Tibial nerve (tissue), 4 donors: ENCODE results near the gene PPA2. TPM values are rescaled to one million over a fixed set of nuclear protein-coding genes. Genes with fewer than 3 reads are reported as not detected.
A peak's percentile ranks its signal among the peaks of the same experiment; 100 is the strongest.
"Not testable (repeated sequence)": the region's sequence is repeated elsewhere in the genome, so short reads cannot be mapped to it uniquely, and the experiment has no call there.

Source experiments
- DNase-seq, 2 donors: peaks; one replicate each; pipeline ENCODE4 v3.0.0-alpha.2; 2019; ENCODE audit warnings: low spot score in 2 of 2
- H3K27ac ChIP-seq, 4 donors: fragments of 200-600 bp; sonication (generic) in 3 of 4; one replicate each; pipeline ENCODE4 v1.5.1; 2017 to 2019; ENCODE audit warnings: mild to moderate bottlenecking in 1 of 4
- H3K27me3 ChIP-seq, 2 donors: fragments of 200-600 bp; sonication (generic) in 1 of 2; one replicate each; pipeline versions ENCODE4 v1.5.1 to v1.6.0; 2017 to 2019
- H3K36me3 ChIP-seq, 3 donors: fragments of 200-600 bp; sonication (generic); one replicate each; pipeline ENCODE4 v1.5.1; 2018 to 2019
- H3K4me1 ChIP-seq, 4 donors: fragments of 200-600 bp; sonication (generic) in 3 of 4; one replicate each; pipeline ENCODE4 v1.5.1; 2017 to 2019
- H3K4me3 ChIP-seq, 4 donors: fragments of 200-600 bp; sonication (generic) in 3 of 4; one replicate each; pipeline ENCODE4 v1.5.1; 2017 to 2019; ENCODE audit warnings: mild to moderate bottlenecking in 1 of 4, moderate library complexity in 1 of 4
- H3K9me3 ChIP-seq, 4 donors: fragments of 200-600 bp; sonication (generic) in 3 of 4; one replicate each; pipeline ENCODE4 v1.5.1; 2017 to 2019
- EP300 ChIP-seq, 2 donors: sonication (generic); formaldehyde crosslinking; IDR thresholded peaks; one replicate each; pipeline ENCODE4 v1.6.1; 2017; ENCODE audit warnings: antibody characterized with exemption in 2 of 2, mild to moderate bottlenecking in 1 of 2
- POLR2A ChIP-seq, 2 donors: fragments of 450-650 bp; IDR thresholded peaks; one replicate each; pipeline ENCODE4 v1.6.1; 2017; ENCODE audit warnings: antibody characterized with exemption in 2 of 2, mild to moderate bottlenecking in 2 of 2, moderate library complexity in 2 of 2
- WGBS, 2 donors: methylation state at CpG; one replicate each; pipeline ENCODE4 v1.1.5; 2018; 5-methylcytosine and 5-hydroxymethylcytosine counted together
- total RNA-seq, 4 donors: library from RNA; depleted of rRNA; stranded (reverse); fragments of >200 nt; gene quantifications; one replicate each; pipeline ENCODE4 v1.1.0, GENCODE V29; 2016
- TF ChIP-seq, protein P1 (sequence below), 5 experiments: fragments of 200-600 bp in 3 of 5; fragments of 450-650 bp in 2 of 5; sonication (generic) in 3 of 5; IDR thresholded peaks; one replicate each; pipeline ENCODE4 v1.5.1; 2016 to 2019; ENCODE audit warnings: antibody characterized with exemption in 5 of 5, mild to moderate bottlenecking in 3 of 5, moderate library complexity in 2 of 5

The PPA2 gene
- total RNA-seq, 4 donors from 2014 or later = 69.9 to 106 (median 84.7) TPM

DNA sequence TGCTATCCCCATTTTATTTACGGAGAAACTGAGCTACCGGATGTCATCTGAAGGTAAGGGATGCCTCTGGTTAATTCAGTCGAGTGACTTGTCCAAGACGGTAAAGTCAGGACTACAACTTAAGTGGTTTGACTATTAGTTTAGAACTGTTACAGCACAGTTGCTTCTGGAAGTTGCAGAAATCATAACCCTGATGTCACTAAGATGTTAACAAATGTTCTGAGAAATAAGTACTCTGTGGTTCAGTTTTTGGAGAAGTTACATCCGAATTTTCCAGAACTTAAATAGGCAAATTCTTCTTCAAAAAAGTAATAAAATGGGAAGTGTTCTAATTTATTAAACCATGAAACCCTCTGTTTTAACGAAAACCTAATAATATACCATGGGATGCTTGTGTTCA lies 3.1 kb downstream of the PPA2 start:
- Histone ChIP-seq H3K36me3 (no peaks in the 10 kb centered on the region), H3K27ac (peak overlapping the region in 1 of 4 donors; percentile 99), H3K27me3 (no peaks in the 10 kb centered on the region), H3K4me1 (peaks cover 0 to 35% (median 16%) of the 10 kb centered on the region in 4 donors), H3K9me3 (no peaks in the 10 kb centered on the region), H3K4me3 (no peak overlapping the region)
- 79 to 83% methylated on average over 6 of the region's 6 CpGs for WGBS, 2 donors
- DNase-seq = no peak
- TF ChIP-seq, protein P1, sequence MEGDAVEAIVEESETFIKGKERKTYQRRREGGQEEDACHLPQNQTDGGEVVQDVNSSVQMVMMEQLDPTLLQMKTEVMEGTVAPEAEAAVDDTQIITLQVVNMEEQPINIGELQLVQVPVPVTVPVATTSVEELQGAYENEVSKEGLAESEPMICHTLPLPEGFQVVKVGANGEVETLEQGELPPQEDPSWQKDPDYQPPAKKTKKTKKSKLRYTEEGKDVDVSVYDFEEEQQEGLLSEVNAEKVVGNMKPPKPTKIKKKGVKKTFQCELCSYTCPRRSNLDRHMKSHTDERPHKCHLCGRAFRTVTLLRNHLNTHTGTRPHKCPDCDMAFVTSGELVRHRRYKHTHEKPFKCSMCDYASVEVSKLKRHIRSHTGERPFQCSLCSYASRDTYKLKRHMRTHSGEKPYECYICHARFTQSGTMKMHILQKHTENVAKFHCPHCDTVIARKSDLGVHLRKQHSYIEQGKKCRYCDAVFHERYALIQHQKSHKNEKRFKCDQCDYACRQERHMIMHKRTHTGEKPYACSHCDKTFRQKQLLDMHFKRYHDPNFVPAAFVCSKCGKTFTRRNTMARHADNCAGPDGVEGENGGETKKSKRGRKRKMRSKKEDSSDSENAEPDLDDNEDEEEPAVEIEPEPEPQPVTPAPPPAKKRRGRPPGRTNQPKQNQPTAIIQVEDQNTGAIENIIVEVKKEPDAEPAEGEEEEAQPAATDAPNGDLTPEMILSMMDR (IDR thresholded peaks at IDR 0.05) = no peak
- TF ChIP-seq EP300 (IDR thresholded peaks at IDR 0.05) (no peak), POLR2A (IDR thresholded peaks at IDR 0.05) (no peak)

DNA sequence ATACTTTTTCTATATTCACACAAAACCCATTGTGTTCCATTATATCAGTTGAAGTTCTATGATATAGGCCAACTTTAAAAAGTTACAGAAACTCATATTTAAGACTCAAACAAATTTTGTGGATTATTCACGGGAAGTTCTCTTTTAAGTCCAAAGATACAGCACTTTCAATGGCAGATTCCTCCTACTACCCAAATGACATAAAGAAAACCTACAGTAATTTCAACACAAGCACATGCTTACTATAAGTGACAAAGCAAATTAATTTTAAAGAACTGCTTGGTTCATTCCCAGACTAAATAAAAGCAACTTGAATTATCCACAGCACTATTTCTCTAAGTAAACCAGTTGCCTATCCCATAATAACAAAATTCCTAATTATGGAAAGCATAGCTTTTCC lies 4.1 kb downstream of the PPA2 start:
- no peak for TF ChIP-seq POLR2A (IDR thresholded peaks at IDR 0.05)
- no peak for TF ChIP-seq EP300 (IDR thresholded peaks at IDR 0.05)
- TF ChIP-seq, protein P1 (IDR thresholded peaks at IDR 0.05) = no peak
- 91 to 94% methylated on average over 1 of the region's 1 CpG for WGBS, 2 donors
- no peak overlapping the region for H3K27ac ChIP-seq
- no peaks in the 10 kb centered on the region for H3K9me3 ChIP-seq
- peaks cover 0 to 35% (median 16%) of the 10 kb centered on the region in 4 donors for H3K4me1 ChIP-seq
- no peak for DNase-seq
- no peaks in the 10 kb centered on the region for H3K36me3 ChIP-seq
- no peak overlapping the region for H3K4me3 ChIP-seq
- no peaks in the 10 kb centered on the region for H3K27me3 ChIP-seq

DNA sequence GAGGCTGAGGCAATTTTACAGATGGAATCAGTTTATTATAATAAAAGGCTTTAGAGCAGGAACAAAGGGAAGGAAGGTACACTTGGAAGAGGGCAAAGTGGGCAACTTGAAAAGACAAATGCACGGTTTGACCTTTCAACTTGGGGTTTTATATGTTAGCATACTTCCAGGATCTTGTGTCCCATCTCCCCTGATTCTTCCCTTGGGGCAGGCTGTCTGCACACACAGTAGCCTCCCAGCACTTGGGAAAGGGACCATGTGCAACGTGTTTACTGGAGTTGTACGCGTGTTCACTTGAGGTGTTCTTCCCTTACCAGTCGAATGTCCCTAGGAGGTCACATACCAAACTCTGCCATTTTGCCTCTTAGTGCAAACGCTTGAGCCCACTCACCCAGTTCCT lies 7.3 kb downstream of the PPA2 start:
- no peak for DNase-seq
- Histone ChIP-seq H3K27me3 (no peaks in the 10 kb centered on the region), H3K9me3 (no peaks in the 10 kb centered on the region), H3K36me3 (peaks cover 0 to 6% (median 0%) of the 10 kb centered on the region in 3 donors), H3K4me1 (peaks cover 0 to 20% (median 5%) of the 10 kb centered on the region in 4 donors), H3K4me3 (no peak overlapping the region), H3K27ac (no peak overlapping the region)
- TF ChIP-seq EP300 (IDR thresholded peaks at IDR 0.05) (no peak), POLR2A (IDR thresholded peaks at IDR 0.05) (no peak)
- TF ChIP-seq, protein P1 (IDR thresholded peaks at IDR 0.05) = no peak
- WGBS, 2 donors = 90 to 94% methylated on average over 6 of the region's 6 CpGs

DNA sequence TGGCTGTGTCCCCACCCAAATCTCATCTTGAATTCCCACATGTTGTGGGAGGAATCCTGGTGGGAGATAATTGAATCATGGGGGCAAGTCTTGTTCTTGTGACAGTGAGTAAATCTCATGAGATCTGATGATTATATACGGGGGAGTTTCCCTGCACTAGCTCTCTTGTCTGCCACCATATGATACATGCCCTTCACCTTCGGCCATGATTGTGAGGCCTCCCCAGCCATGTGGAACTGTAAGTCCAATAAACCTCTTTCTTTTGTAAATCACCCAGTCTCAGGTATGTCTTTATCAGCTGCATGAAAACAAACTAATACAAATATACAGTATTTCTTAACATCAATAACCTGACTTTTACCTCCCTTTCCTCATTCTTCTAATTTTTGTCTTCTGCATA lies 9.3 kb downstream of the PPA2 start:
- DNase-seq, H3K4me3 ChIP-seq, H3K36me3 ChIP-seq, H3K9me3 ChIP-seq, H3K27me3 ChIP-seq, H3K27ac ChIP-seq: not testable (repeated sequence)
- 98% methylated on average over 2 of the region's 2 CpGs for WGBS, 2 donors
- H3K4me1 ChIP-seq = peaks cover 0 to 13% (median 1%) of the 10 kb centered on the region in 4 donors

DNA sequence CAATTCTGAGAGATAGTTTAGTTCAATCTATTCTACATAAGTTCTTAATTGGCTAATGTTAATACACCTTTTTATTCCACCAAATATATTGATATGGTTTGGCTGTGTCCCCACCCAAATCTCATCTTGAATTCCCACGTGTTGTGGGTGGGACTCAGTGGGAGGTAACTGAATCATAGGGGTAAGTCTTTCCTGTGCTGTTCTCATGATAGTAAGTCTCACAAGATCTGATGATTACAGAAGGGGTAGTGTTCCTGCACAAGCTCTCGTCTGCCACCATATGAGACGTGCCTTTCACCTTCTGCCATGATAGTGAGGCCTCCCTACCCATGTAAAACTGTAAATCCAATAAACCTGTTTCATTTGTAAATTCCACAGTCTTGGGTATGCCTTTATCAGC lies 11.3 kb downstream of the PPA2 start:
- Histone ChIP-seq H3K4me3 (no peak overlapping the region), H3K9me3 (no peaks in the 10 kb centered on the region), H3K36me3 (peaks cover 0 to 6% (median 0%) of the 10 kb centered on the region in 3 donors), H3K27me3 (no peaks in the 10 kb centered on the region), H3K27ac (no peak overlapping the region), H3K4me1 (peaks cover 0 to 16% (median 0%) of the 10 kb centered on the region in 4 donors)
- TF ChIP-seq POLR2A (IDR thresholded peaks at IDR 0.05) = no peak
- no peak for TF ChIP-seq EP300 (IDR thresholded peaks at IDR 0.05)
- TF ChIP-seq, protein P1 (IDR thresholded peaks at IDR 0.05) = no peak
- WGBS, 2 donors = 91 to 93% methylated on average over 3 of the region's 3 CpGs
- DNase-seq = no peak
